GM20431 (cell line): ENCODE data around the gene MYLK3.
"Not testable (repeated sequence)": the region's sequence is repeated elsewhere in the genome, so short reads cannot be mapped to it uniquely, and the experiment has no call there.

Experiments used
- in situ Hi-C: fragments of 300-500 bp; cut with MseI, MboI; formaldehyde crosslinking; loops from one replicate; pipeline ENCODE4 v1.15.0; 2020; ENCODE audit warnings: low sequenced_read_pairs; ENCODE audit not compliant: unreplicated experiment

MYLK3 gene

DNA sequence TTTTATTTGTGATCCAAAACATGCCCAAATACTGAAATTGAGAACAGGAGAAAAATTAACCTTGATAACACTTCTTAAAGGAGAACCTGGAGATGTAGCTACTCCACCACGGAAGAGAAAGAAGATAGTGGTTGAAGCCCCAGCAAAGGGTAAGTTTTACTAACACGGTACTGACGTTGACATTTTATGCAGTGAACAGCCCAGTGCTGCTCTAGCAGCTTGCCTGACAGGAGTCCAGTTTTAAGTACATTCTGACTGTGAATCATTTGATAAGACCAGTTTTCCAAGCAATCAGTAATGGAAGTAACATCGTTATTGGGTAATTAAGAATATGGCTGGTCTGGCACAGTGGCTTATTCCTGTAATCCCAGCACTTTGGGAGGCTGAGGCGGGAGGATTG lies 52.2 kb downstream of the MYLK3 start:
- in situ Hi-C loops: no loop called here

DNA sequence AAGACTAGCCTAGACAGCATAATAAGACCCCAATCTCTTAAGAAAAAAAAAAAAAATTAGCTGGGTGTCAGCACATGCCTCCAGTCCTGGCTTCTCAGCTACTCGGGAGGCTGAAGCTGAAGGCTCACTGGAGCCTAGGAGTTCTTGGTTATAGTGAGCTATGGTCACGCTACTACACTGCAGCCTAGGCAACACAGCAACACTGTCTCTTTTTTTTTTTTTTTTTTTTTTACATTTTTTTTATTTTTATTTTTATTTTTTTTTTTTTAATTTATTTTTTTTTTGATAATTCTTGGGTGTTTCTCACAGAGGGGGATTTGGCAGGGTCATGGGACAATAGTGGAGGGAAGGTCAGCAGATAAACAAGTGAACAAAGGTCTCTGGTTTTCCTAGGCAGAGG lies 54.5 kb downstream of the MYLK3 start:
- in situ Hi-C loops: no loop called here

DNA sequence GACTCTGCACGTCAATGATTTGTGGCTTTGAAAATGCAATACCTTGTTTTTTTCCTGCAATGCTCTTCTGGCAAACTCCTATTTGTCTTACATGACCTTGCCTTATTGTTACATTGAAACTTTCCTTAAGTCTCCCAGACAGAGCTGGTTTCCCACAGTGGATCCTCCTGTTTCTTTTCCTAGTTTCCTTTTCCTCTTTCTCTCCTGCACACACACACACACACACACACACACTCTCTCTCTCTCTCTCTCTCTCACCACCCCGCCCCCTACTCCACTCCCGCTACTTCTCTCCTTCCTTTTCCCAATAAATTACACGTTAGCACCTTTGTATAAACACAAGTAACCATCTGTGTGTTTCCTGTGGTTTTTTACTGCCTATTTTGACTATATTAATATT lies 56.4 kb downstream of the MYLK3 start:
- in situ Hi-C loops: no loop called here

DNA sequence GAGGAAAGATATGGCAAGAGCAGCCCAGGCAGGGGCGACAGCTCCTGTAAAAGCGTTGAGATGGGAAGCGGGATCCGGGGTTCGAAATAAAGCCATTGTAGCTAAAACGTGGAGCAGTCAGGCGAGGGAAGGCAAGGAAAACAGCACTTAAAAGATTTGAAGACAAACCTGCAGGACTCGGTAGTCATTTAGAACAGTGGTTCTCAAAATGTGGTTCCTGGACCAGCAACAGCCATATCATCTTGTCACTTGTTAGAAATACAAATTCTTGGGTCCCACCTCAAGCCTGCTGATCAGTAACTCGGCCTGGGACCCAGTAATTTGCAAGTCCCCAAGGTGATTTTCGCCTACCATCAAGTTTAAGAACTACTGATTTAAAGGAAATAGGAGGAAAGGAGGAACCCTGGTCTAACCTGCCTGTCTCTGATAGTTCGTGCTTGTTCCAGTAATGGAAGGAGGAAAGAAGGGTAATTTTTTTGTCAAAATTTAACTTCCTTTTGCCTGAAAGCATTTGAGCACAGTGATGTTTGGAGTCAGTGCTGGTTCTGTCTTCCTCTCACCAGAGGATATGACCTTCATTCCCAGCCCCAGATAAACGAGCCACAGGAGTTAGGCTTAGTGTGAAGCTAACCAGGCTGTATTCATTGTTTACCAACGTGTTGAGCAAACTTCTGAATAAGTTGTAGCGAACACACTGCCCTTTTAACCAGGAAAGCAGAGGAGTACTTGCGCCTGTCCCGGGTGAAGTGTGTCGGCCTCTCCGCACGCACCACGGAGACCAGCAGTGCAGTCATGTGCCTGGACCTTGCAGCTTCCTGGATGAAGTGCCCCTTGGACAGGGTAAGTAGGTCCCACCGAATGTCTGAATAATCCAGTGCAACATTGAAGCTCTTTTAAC lies 57.6 kb downstream of the MYLK3 start:
- in situ Hi-C loops: no loop called here

DNA sequence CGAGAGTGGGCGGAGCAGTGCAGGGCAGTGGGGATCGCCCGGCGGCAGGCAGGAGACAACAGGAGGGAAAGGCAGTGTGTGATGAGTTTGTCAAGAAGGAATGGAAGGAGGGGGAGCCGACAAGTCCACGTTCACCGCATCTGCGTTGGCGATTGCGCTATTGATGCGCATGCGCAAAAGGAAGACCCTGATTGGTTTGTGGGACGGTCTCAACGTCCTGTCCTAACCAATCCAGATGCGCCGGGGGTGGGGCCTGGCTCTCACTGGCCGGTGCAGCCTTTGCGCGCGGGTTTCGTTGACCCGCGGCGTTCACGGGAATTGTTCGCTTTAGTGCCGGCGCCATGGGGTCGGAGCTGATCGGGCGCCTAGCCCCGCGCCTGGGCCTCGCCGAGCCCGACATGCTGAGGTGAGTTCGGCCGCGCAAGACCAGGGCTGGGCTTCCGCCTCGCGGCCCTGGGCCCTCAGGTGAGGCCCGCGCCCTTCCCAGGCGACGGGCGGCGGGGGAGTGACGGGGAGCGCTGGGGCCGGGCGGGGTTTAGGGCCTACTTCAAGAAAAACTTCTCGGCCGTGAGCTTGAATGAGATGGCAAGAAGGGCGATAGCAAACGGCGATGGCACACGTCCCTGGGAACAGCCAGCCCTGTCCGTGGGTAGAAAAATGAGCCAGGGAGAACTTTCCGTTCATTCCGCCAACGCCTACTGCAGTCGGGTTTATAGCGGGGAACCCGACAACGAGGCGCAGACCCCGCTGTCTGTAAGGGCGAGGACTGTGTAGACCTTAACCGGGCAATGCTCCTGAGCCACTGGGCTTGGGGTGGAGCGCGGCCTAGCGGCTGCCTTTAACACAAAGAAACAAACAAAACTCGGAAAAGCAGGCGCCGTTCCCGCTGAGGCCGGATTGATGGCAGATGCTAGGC lies 58.5 kb downstream of the MYLK3 start, which contains the start of gene ORC6:
Gene ORC6 (plus strand): TSS at position 295 of the 916 bp plus-strand sequence. CDS start 47 bp downstream, at position 342.
- in situ Hi-C loops: no loop called here

DNA sequence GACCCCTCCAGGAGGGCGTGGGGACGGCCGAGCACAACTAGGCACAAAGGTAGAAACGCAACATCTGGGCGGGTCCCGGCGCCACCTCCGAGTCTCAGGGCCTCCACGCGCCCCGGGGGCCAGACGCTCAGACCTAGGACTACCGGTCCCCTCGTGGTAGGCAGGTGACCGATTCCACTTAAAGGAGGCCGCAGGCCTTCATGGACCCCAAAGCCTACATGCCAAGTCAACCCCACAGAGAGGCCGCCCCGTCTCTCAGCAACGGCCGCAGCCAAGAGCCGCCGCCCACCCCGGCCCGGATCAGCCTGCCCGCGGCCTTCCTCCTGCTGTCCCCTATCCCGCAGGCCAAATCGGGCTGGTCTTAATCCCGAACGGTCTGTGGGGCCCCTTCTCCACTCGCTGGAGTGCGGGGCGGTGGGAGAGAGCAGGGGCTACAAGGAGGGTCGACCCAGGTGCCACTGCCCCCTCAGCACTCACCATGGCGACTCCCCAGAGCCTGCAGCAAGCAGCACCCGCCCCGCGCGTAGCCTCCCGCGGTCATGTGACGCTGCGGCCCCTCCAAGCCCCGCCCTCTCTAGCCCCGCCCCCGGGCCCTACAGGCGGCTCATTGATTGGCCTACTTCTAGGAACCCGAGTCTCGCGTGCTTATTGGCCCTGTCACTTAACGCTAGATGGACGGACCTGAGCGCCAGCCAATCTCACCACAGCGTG lies 59.3 kb downstream of the MYLK3 start, which contains the start of gene VPS35:
Gene VPS35 (minus strand): TSS at position 525 of the 711 bp plus-strand sequence. CDS start 45 bp downstream, at position 480.
- in situ Hi-C loops: no loop called here

DNA sequence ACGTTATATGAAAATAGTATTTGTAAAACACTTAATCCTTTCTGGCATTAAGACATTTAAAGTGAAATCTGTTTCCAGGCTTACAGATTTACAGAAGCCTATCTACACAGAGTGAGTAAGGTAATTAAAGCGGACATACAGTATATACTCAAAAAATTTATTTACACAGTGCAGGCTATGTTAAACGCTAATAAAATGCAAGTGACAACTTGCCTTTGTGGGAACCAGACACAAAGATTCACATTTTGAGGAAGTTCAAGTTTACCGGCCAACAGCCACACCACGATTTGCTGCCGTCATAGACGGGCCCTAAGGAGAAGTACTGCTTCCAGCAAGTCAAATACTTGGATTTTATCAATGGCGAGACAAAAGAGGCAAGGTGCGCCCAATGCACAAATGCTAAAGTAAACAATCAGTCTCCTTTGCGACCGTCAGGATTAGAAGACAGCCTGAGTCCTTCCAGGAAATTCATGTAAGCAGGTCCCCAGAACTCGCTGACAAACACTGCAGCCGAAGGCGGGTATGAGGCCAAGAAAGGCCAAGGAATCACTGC lies 60.0 kb downstream of the MYLK3 start:
- in situ Hi-C loops: no loop called here

DNA sequence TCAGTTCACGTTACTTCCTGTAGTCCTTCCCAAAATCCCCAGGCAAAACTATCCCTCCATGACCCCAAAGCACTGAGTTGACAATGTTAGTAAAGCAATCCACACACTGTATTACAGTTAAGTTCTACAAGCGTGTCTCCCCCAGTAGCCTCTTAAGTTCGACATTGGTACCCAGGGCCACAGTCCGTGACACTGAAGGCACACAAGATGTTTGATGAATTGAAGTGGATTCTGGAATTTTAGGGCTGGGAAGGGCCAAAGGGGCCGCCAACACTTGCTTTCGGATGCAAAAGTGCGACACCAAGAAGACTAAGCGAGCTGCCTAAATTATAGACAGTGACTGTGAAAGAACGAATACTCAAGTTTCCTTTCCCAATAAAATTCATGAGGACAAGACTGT lies 60.7 kb downstream of the MYLK3 start:
- in situ Hi-C loops: no loop called here

DNA sequence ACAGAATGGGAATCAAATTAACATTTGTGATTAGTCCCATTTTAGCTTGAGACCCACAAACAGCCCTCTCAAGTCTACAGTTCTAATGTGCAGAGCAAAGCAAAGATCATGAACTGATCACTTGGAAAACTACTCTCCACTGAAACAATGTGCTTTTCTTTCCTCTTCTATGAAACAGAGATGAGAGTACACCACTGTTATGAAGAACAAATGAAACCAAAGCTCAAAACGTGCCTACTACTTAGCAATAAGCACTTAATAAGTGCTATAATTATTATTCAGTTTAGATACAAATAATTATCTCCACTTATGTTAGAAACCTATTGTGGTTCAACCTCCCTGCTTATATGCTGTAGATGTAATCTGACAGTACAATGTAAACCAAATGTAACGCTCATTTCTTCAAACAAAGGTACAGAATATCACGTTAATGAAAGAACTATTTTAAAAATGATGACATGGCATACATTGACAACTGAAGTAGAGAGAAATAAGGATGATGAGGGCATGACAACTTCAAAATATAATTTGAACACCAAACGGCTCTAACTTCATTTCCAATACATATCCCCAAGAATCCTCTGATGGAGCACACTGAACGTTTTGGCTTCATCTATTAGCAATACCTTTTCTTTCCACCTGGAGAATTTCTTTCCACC lies 61.2 kb downstream of the MYLK3 start:
- in situ Hi-C loops: no loop called here

DNA sequence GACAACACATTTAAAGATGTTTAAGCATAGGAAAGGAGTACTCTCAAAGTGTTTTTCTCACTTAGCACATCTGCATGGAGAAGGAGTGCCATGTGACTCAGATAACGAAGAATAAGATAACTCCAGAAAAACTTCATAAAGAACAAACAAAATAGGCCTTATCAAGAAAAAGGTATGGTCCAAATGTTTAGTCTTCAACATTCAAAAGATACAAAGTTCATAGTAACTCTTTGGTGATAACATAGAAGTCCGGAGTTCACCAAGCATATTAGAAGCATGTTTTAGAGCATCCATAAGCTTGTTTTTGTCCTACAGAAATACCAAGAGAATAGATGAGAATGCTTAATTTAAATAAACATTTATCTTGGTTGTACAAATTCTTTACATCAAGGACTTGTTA lies 66.3 kb downstream of the MYLK3 start:
- in situ Hi-C loops: not testable (repeated sequence)

DNA sequence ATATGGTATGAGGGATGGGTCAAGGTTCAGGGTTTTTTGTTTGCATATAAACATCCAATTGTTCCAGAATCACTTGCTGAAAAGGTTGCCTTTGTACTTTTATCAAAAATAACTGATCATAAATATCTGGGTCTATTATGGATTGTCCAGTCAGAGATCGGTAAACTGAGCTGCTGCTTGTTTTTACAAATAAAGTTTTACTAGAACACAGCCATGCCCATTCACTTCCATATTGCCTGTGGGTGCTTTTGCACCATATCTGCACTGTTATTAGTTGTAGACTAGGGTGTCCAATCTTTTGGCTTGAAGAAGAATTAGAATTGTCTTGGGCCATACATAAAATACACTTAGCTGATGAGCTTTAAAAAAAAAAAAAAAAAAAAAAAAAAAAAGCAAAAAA lies 70.2 kb downstream of the MYLK3 start:
- in situ Hi-C loops: not testable (repeated sequence)

DNA sequence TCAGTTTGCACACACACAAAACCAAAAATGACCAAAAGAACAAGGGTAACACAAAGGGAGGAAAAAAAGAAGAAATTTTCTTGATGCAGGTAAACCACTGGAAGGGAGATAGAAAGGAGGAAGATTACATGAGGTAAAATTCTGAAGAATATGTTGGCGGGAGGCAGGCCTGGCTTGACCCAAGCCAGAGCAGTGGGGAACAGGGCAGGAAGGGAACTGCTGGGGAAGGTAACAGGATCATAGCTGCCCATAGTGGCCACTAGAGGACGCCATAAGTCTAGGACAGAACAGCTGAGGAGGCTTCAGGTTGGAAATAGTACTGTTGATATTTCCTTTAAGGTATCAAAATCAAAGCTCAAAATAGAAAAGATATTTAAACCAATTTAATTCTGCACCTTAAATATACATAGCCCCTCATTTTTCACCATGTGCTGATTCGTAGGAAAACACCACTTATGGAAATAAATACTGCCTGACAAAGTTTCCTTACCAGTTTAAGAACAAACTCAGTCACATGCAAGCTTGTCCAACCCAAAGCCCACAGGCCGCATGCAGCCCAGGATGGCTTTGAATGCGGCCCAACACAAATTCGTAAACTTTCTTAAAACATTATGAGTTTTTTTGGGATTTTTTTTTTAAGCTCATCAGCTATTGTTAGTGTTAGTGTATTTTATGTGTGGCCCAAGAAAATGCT lies 74.7 kb downstream of the MYLK3 start:
- in situ Hi-C loops: no loop called here

DNA sequence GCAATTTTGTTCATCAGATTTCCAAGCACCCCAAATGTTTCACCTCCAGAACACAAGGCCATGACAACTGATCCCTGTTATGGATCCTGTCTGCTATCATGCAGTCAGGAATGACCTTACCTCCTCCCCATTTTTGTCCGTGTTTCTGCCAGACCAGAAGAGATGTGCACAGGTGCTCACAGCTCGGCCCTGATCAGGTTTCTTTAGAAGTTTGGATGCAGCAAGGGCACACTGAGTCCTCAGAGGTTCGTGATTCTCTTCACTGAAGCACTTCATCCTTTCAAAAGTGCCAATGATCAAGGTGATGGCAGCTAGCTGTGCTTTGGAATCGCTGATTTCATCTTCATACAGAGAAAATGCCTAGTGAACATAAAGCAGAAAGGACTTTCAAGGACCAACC lies 86.0 kb downstream of the MYLK3 start:
- in situ Hi-C loops: no loop called here

DNA sequence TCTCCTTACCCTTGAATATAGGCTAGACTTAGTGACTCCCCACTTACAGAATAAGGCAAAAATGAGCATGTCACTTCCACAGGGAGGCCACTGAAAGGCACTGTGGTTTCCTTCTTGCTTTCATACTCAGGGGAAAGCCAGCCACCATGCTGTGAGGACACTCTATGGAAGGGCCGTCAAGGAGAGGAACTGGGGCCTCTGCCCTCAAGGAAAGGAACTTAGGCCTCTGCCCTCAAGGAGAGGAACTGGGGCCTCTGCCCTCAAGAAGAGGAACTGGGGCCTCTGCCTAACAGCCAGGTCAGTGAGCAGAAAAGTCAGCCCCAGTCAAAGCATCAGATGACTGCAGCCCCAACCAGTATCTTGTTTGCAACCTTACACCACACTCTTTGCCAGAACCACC lies 89.2 kb downstream of the MYLK3 start:
- in situ Hi-C loops: no loop called here
